Testis (tissue), 3 donors: ENCODE results near the gene SLC28A1. TPM values are rescaled to one million over a fixed set of nuclear protein-coding genes. Genes with fewer than 3 reads are reported as not detected.

Experiments
- DNase-seq: peaks from one replicate; pipeline ENCODE4 v3.0.0-alpha.2; 2019
- H3K27ac ChIP-seq, 2 donors: fragments of 200-600 bp; sonication (generic); one replicate each; pipeline ENCODE4 v1.5.1; 2019
- H3K27me3 ChIP-seq: fragments of 200-600 bp; sonication (generic); one replicate; pipeline ENCODE4 v1.5.1; 2019
- H3K36me3 ChIP-seq: fragments of 200-600 bp; sonication (generic); one replicate; pipeline ENCODE4 v1.5.1; 2017; ENCODE audit warnings: low read depth; ENCODE audit errors: missing control alignments
- H3K4me1 ChIP-seq: fragments of 200-600 bp; sonication (generic); one replicate; pipeline ENCODE4 v1.5.1; 2019
- H3K4me3 ChIP-seq, 2 donors: fragments of 200-600 bp; sonication (generic); one replicate each; pipeline ENCODE4 v1.5.1; 2017 to 2019
- H3K9me3 ChIP-seq: fragments of 200-600 bp; sonication (generic); one replicate; pipeline ENCODE4 v1.5.1; 2017
- CTCF ChIP-seq, 3 experiments: fragments of 450-650 bp in 2 of 3; fragments of 200-600 bp in 1 of 3; sonication (generic) in 1 of 3; IDR thresholded peaks; one replicate each; pipeline ENCODE4 v1.5.1; 2016 to 2019; ENCODE audit warnings: antibody characterized with exemption in 3 of 3, mild to moderate bottlenecking in 2 of 3, moderate library complexity in 1 of 3
- POLR2A ChIP-seq: fragments of 450-650 bp; IDR thresholded peaks from one replicate; pipeline ENCODE4 v1.6.1; 2017; ENCODE audit warnings: antibody characterized with exemption, mild to moderate bottlenecking, moderate library complexity
- WGBS, 2 donors: methylation state at CpG; one replicate each; pipeline ENCODE4 v1.1.5; 2018; 5-methylcytosine and 5-hydroxymethylcytosine counted together
- intact Hi-C: fragments of 100-400 bp; cut with DNase I; formaldehyde crosslinking; loops from one replicate; pipeline ENCODE4 v1.15.1; 2023; ENCODE audit warnings: low total_unique reads
- polyA plus RNA-seq: library from polyadenylated mRNA; stranded (reverse); fragments of 350-450 nt; fragmentation: Illumina TruSeq; extraction: RNeasy Lipid Tissue Mini Kit (QIAGEN cat#74804); gene quantifications from one replicate; pipeline ENCODE4 v1.2.3, GENCODE V29; 2014; ENCODE audit warnings: low read depth, low replicate concordance; ENCODE audit not compliant: insufficient read depth
- total RNA-seq, 2 donors: library from RNA; depleted of rRNA; stranded (reverse); fragments of >200 nt; gene quantifications; one replicate each; pipeline ENCODE4 v1.2.3, GENCODE V29; 2016

SLC28A1 gene
- total and polyA plus RNA-seq, 3 donors from 2014 or later: 0.26 to 0.31 (median 0.31) TPM

GRCh38 chr15:84979651-84980050 is 95.2 kb downstream of the SLC28A1 start:
- intact Hi-C loops: no loop called here
- H3K27me3 ChIP-seq: no peaks in the 10 kb centered on the region
- peak; percentile 65 for DNase-seq
- H3K4me3 ChIP-seq: peak overlapping the region in 1 of 2 donors; percentile 78
- no peak for TF ChIP-seq CTCF (IDR thresholded peaks at IDR 0.05)
- TF ChIP-seq POLR2A: no peak
- peak overlapping the region in 1 of 2 donors; percentile 17 for H3K27ac ChIP-seq
- WGBS, 2 donors: 11 to 17% methylated on average over 16 of the region's 16 CpGs
- no peaks in the 10 kb centered on the region for H3K36me3 ChIP-seq
- no peaks in the 10 kb centered on the region for H3K9me3 ChIP-seq
- peaks cover 17% of the 10 kb centered on the region for H3K4me1 ChIP-seq

GRCh38 chr15:84980196-84981053 is 96.0 kb downstream of the SLC28A1 start:
- WGBS, 2 donors: 0 to 1% methylated on average over 7 to 61 of the region's 66 CpGs
- Histone ChIP-seq H3K9me3 (no peaks in the 10 kb centered on the region), H3K27me3 (no peaks in the 10 kb centered on the region), H3K4me3 (peak overlapping the region; percentile 78 to 83), H3K27ac (peak overlapping the region; percentile 91 to 92), H3K4me1 (peaks cover 20% of the 10 kb centered on the region), H3K36me3 (no peaks in the 10 kb centered on the region)
- TF ChIP-seq CTCF (IDR thresholded peaks at IDR 0.05): no peak
- no peak for TF ChIP-seq POLR2A
- DNase-seq: peak; percentile 91
- intact Hi-C loops: no loop called here

- intact Hi-C loops: no loop called here
- no peaks in the 10 kb centered on the region for H3K36me3 ChIP-seq
- H3K27me3 ChIP-seq: no peaks in the 10 kb centered on the region
- peak overlapping the region; percentile 78 to 83 for H3K4me3 ChIP-seq
- TF ChIP-seq CTCF (IDR thresholded peaks at IDR 0.05) (peak in 2 of 3 experiments; percentile 33 to 40), POLR2A (no peak)
- H3K9me3 ChIP-seq: no peaks in the 10 kb centered on the region
- peaks cover 20% of the 10 kb centered on the region for H3K4me1 ChIP-seq
- H3K27ac ChIP-seq: peak overlapping the region; percentile 91 to 92
- peak; percentile 94 for DNase-seq
- WGBS, 2 donors: 0% methylated on average over 6 to 63 of the region's 75 CpGs
These were observed 96.7 kb downstream of the SLC28A1 start for GRCh38 chr15:84981054-84981710.

- H3K4me1 ChIP-seq: peaks cover 25% of the 10 kb centered on the region
- peak; percentile 34 for DNase-seq
These were observed 97.3 kb downstream of the SLC28A1 start, which contains the start of gene PDE8A for GRCh38 chr15:84981711-84982300. Gene PDE8A (plus strand): TSS chr15:84981856. CDS start chr15:84982163, 307 bp downstream.

More at GRCh38 chr15:84981711-84982300, 97.3 kb downstream of the SLC28A1 start, which contains the start of gene PDE8A:
- Histone ChIP-seq H3K27ac (peak within 1 kb of the TSS; percentile 91 to 92), H3K36me3 (no peaks in the 10 kb centered on the region), H3K27me3 (no peaks in the 10 kb centered on the region), H3K9me3 (no peaks in the 10 kb centered on the region), H3K4me3 (peak within 1 kb of the TSS; percentile 78 to 83)
- TF ChIP-seq CTCF (IDR thresholded peaks at IDR 0.05) (no peak), POLR2A (no peak)
- intact Hi-C loops: no loop called here
- 0% methylated on average over 31 of the region's 95 CpGs; no CpG with 5 or more reads in 1 of the 2 donors for WGBS, 2 donors
